Activated naive CD8-positive, alpha-beta T cell treated with anti-CD3 and anti-CD28 coated beads, Interleukin-2, amount 10 ng/mL, durations not matched to agents 7 days and 5 days (primary cell): ENCODE data around the gene TIMM50. TPM values are rescaled to one million over a fixed set of nuclear protein-coding genes. Genes with fewer than 3 reads are reported as not detected.

Experiments
- ATAC-seq: fragments of 150-1000 bp; cut with Tn5 transposase; one replicate; pipeline ENCODE4 v1.10.0; 2021; ENCODE audit warnings: low read depth, moderate library complexity
- POLR2A ChIA-PET: fragments of 350-600 bp; sonication (Branson Sonifier 250); formaldehyde crosslinking; loops from one replicate; lab custom pipeline; 2021; ENCODE audit warnings: antibody characterized with exemption; lab: Charles Lee
- DNase-seq: peaks from one replicate; pipeline ENCODE4 v3.0.0; 2021
- H3K27ac Mint-ChIP-seq: one replicate; pipeline ENCODE4 v1.8.0; 2022; ENCODE audit warnings: mild to moderate bottlenecking, mixed read lengths
- H3K27me3 Mint-ChIP-seq: one replicate; pipeline ENCODE4 v1.8.0; 2022; ENCODE audit warnings: mild to moderate bottlenecking, moderate library complexity, mixed read lengths
- H3K36me3 Mint-ChIP-seq: one replicate; pipeline ENCODE4 v1.8.0; 2021; ENCODE audit warnings: mild to moderate bottlenecking, mixed read lengths
- H3K4me1 Mint-ChIP-seq: one replicate; pipeline ENCODE4 v1.8.0; 2021; ENCODE audit warnings: mixed read lengths
- H3K4me3 Mint-ChIP-seq: one replicate; pipeline ENCODE4 v1.8.0; 2022; ENCODE audit warnings: mild to moderate bottlenecking, moderate library complexity, mixed read lengths
- H3K9me3 Mint-ChIP-seq: one replicate; pipeline ENCODE4 v1.8.0; 2021; ENCODE audit warnings: mixed read lengths
- total RNA-seq, 2 experiments: library from RNA; stranded (reverse); gene quantifications; one replicate each; pipeline ENCODE4 v1.2.3, GENCODE V29; 2021

The TIMM50 gene
- total RNA-seq, 2 experiments from 2014 or later = 42.8 to 46.8 TPM

GRCh38 chr19:39512988-39513387 lies 32.4 kb downstream of the TIMM50 start:
- H3K4me1 Mint-ChIP-seq = peaks cover 9% of the 10 kb centered on the region
- H3K36me3 Mint-ChIP-seq = peaks cover 1% of the 10 kb centered on the region
- ATAC-seq = no peak
- H3K9me3 Mint-ChIP-seq = no peaks in the 10 kb centered on the region
- POLR2A ChIA-PET = interaction anchor here (0.7 kb wide), 1 partner anchor 1883 kb away, joined by 3 read pairs; no protein-coding TSS in a partner anchor
- H3K27me3 Mint-ChIP-seq = peaks cover 56% of the 10 kb centered on the region
- H3K4me3 Mint-ChIP-seq = no peak overlapping the region
- no peak for DNase-seq
- H3K27ac Mint-ChIP-seq = no peak overlapping the region

GRCh38 chr19:39514840-39515550 lies 34.4 kb downstream of the TIMM50 start, which contains the start of gene SELENOV:
TSS of gene SELENOV (plus strand) at chr19:39515139. CDS start at chr19:39515213, 74 bp downstream.
- no peak within 1 kb of the TSS for H3K27ac Mint-ChIP-seq
- POLR2A ChIA-PET = no interaction called here
- DNase-seq = peak; percentile 42

GRCh38 chr19:39515551-39516191 lies 35.0 kb downstream of the TIMM50 start:
- Mint-ChIP-seq H3K9me3 (no peaks in the 10 kb centered on the region), H3K4me1 (peaks cover 9% of the 10 kb centered on the region), H3K27ac (no peak overlapping the region), H3K27me3 (peaks cover 59% of the 10 kb centered on the region), H3K36me3 (peaks cover 1% of the 10 kb centered on the region), H3K4me3 (peak overlapping the region; percentile 79)
- ATAC-seq = no peak
- POLR2A ChIA-PET = no interaction called here
- peak; percentile 46 for DNase-seq

More at GRCh38 chr19:39514840-39515550, 34.4 kb downstream of the TIMM50 start, which contains the start of gene SELENOV:
- Mint-ChIP-seq H3K27me3 (peaks cover 59% of the 10 kb centered on the region), H3K36me3 (peaks cover 1% of the 10 kb centered on the region), H3K4me1 (peaks cover 9% of the 10 kb centered on the region), H3K4me3 (peak within 1 kb of the TSS; percentile 79), H3K9me3 (no peaks in the 10 kb centered on the region)
- ATAC-seq = peak; percentile 45

DNA sequence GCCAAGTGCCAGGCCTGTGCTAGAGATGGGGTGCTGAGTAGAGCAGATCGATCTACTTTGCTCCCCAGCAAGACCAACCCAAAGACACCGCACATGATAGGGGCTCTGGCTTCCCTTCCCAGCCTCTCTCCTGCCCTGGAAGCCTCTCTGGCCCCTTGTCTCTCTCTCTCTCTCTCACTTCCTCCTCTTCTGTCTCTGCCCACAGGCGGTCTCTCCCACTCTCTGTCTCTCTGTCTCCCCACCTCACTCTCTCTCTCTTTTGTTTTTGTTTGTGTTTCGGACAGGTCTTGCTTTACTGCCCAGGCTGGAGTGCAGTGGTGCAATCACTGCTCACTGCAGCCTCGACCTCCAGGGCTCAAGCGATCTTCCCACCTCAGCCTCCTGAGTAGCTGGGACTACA lies 35.6 kb downstream of the TIMM50 start:
- ATAC-seq = no peak
- H3K36me3 Mint-ChIP-seq = peaks cover 1% of the 10 kb centered on the region
- no peak for DNase-seq
- peak overlapping the region; percentile 15 for H3K4me3 Mint-ChIP-seq
- peak overlapping the region; percentile 7 for H3K27ac Mint-ChIP-seq
- peaks cover 59% of the 10 kb centered on the region for H3K27me3 Mint-ChIP-seq
- no peaks in the 10 kb centered on the region for H3K9me3 Mint-ChIP-seq
- POLR2A ChIA-PET = no interaction called here
- H3K4me1 Mint-ChIP-seq = peaks cover 9% of the 10 kb centered on the region

- peaks cover 9% of the 10 kb centered on the region for H3K4me1 Mint-ChIP-seq
- H3K9me3 Mint-ChIP-seq = no peaks in the 10 kb centered on the region
- no peak for ATAC-seq
- H3K36me3 Mint-ChIP-seq = peaks cover 1% of the 10 kb centered on the region
- H3K27ac Mint-ChIP-seq = no peak overlapping the region
- POLR2A ChIA-PET = interaction anchor here (0.7 kb wide), 2 partner anchors 77 to 953 kb away, joined by 3 to 5 read pairs; no protein-coding TSS in a partner anchor
- H3K27me3 Mint-ChIP-seq = peaks cover 53% of the 10 kb centered on the region
- no peak for DNase-seq
- no peak overlapping the region for H3K4me3 Mint-ChIP-seq
These were observed 36.8 kb downstream of the TIMM50 start for GRCh38 chr19:39517432-39517831.

DNA sequence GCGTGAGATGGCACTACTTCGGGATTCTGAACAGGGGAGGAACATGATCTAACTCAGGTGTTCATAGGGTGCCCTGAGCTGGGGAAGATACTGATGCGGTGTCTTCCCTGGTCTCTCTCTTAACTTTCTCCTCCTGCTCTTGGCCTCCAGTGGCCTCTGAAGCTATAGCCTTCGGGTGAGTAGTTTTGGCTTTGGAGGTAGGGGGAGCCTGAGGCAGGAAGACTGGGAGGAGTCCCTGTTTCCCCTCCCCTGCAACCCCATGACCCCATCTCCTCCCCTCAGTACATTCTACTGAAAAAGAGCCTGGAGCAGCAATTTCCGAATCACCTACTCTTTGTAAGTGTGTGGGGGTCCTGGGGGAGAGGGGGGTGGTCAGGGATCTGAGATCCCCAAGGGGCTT lies 37.8 kb downstream of the TIMM50 start:
- POLR2A ChIA-PET = interaction anchor here (1.5 kb wide), 1 partner anchor 12 kb away, joined by 3 read pairs; no protein-coding TSS in a partner anchor
- Mint-ChIP-seq H3K27ac (no peak overlapping the region), H3K9me3 (no peaks in the 10 kb centered on the region), H3K27me3 (peaks cover 46% of the 10 kb centered on the region), H3K36me3 (peaks cover 1% of the 10 kb centered on the region), H3K4me3 (no peak overlapping the region), H3K4me1 (peaks cover 9% of the 10 kb centered on the region)
- DNase-seq = no peak
- ATAC-seq = no peak

- Mint-ChIP-seq H3K4me3 (no peak overlapping the region), H3K9me3 (no peaks in the 10 kb centered on the region), H3K36me3 (peaks cover 1% of the 10 kb centered on the region), H3K27me3 (peaks cover 41% of the 10 kb centered on the region), H3K4me1 (peaks cover 9% of the 10 kb centered on the region), H3K27ac (no peak overlapping the region)
- no peak for DNase-seq
- POLR2A ChIA-PET = interaction anchor here (1.5 kb wide), 1 partner anchor 12 kb away, joined by 3 read pairs; no protein-coding TSS in a partner anchor
- ATAC-seq = no peak
These were observed 38.3 kb downstream of the TIMM50 start for GRCh38 chr19:39518975-39519374.

DNA sequence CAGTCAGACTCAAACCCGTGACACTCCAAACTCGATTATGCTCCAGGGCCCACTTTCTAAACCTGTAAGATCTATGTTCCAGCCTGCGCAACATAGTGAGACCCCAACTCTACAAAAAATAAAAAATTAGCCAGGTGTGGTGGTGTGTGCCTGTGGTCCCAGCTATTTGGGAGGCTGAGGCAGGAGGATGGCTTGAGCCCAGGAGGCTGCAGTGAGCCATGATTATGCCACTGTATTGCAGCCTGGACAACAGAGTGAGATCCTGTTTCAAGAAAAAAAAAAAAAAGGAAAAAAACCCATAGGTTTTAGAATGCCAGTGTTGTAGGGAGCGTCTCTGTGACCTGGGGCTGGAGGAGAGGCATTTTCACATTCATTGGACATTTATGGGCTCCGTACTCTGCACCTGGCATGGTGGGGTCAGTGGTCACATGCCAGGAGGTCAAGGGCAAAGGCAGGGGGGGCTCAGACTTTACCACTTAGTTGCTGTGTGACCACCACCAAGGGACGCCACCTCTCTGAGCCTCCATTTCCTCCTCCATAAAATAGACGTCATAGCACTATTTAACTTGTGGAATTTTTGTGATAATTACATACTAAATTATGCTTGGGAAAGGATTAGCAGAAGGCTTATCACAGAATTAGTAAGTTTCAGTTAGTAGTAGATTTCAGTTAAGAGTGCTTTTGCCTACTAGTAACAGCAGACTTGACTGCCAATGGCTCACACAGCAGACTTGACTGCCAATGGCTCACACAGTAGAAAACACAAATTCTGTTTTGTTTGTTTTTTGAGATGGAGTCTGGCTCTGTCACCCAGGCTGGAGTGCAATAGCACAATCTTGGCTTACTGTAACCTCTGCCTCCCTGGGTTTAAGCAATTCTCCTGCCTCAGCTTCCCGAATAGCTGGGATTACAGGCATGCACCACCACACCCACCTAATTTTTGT lies 40.2 kb downstream of the TIMM50 start:
- no peak overlapping the region for H3K27ac Mint-ChIP-seq
- H3K4me3 Mint-ChIP-seq = no peak overlapping the region
- POLR2A ChIA-PET = no interaction called here
- peaks cover 4% of the 10 kb centered on the region for H3K4me1 Mint-ChIP-seq
- H3K9me3 Mint-ChIP-seq = no peaks in the 10 kb centered on the region
- DNase-seq (no peak), ATAC-seq (no peak)
- no peaks in the 10 kb centered on the region for H3K36me3 Mint-ChIP-seq
- peaks cover 23% of the 10 kb centered on the region for H3K27me3 Mint-ChIP-seq

GRCh38 chr19:39524495-39524894 lies 43.9 kb downstream of the TIMM50 start:
- no peak overlapping the region for H3K27ac Mint-ChIP-seq
- no peak for ATAC-seq
- POLR2A ChIA-PET = interaction anchor here (0.7 kb wide), 1 partner anchor 18 kb away, joined by 4 read pairs; no protein-coding TSS in a partner anchor
- no peaks in the 10 kb centered on the region for H3K27me3 Mint-ChIP-seq
- H3K9me3 Mint-ChIP-seq = no peaks in the 10 kb centered on the region
- no peaks in the 10 kb centered on the region for H3K4me1 Mint-ChIP-seq
- no peak for DNase-seq
- peaks cover 5% of the 10 kb centered on the region for H3K36me3 Mint-ChIP-seq
- no peak overlapping the region for H3K4me3 Mint-ChIP-seq

- H3K27me3 Mint-ChIP-seq = no peaks in the 10 kb centered on the region
These were observed 44.6 kb downstream of the TIMM50 start for GRCh38 chr19:39525205-39525604.

DNA sequence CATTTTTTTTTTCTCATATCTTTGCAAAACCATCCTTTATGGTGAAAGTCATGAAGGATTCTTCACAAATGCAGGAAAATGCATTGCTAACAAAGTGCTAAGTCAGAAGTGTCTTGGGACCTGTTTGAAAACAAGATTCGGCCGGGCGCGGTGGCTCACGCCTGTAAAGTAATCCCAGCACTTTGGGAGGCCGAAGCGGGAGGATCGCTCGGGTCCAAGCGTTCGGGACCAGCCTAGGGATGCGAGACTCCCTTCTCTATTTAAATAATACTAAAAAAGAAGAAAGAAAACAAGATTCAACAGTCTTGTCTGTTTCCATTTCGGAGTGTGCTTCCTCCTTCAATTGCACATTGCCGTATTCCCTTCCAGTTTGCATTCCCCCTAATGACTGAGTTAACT lies 51.2 kb downstream of the TIMM50 start:
- peaks cover 12% of the 10 kb centered on the region for H3K4me1 Mint-ChIP-seq
- H3K4me3 Mint-ChIP-seq = peak overlapping the region; percentile 92
- peaks cover 7% of the 10 kb centered on the region for H3K36me3 Mint-ChIP-seq
- POLR2A ChIA-PET = interaction anchor here (0.7 to 2.4 kb wide), 4 partner anchors 58 to 314 kb away, joined by 3 to 16 read pairs (median 3); partner anchors contain the start of gene RPS16
- H3K27ac Mint-ChIP-seq = peak overlapping the region; percentile 70
- no peak for DNase-seq
- no peak for ATAC-seq
- no peaks in the 10 kb centered on the region for H3K27me3 Mint-ChIP-seq
- no peaks in the 10 kb centered on the region for H3K9me3 Mint-ChIP-seq

More at GRCh38 chr19:39525205-39525604, 44.6 kb downstream of the TIMM50 start:
- POLR2A ChIA-PET = interaction anchor here (0.7 kb wide), 1 partner anchor 18 kb away, joined by 4 read pairs; no protein-coding TSS in a partner anchor
- Mint-ChIP-seq H3K27ac (no peak overlapping the region), H3K9me3 (no peaks in the 10 kb centered on the region), H3K36me3 (peaks cover 5% of the 10 kb centered on the region), H3K4me1 (no peaks in the 10 kb centered on the region), H3K4me3 (no peak overlapping the region)
- no peak for ATAC-seq
- no peak for DNase-seq

GRCh38 chr19:39532233-39533002 lies 51.8 kb downstream of the TIMM50 start, which contains the start of gene EID2B:
TSS of gene EID2B (minus strand) at chr19:39532852. CDS start at chr19:39532802, 50 bp downstream.
- Mint-ChIP-seq H3K27me3 (no peaks in the 10 kb centered on the region), H3K27ac (peak within 1 kb of the TSS; percentile 82), H3K36me3 (peaks cover 7% of the 10 kb centered on the region), H3K9me3 (no peaks in the 10 kb centered on the region), H3K4me3 (peak within 1 kb of the TSS; percentile 92), H3K4me1 (peaks cover 12% of the 10 kb centered on the region)
- ATAC-seq = peak; percentile 94
- POLR2A ChIA-PET = interaction anchor here (0.6 to 2.8 kb wide), 7 partner anchors 34 to 408 kb away, joined by 3 to 16 read pairs (median 3); partner anchors contain the start of genes DLL3, RPS16 and SUPT5H
- DNase-seq = peak; percentile 96
